HG03460 (cell line): ENCODE measurements around the gene VAC14.
"Not testable (repeated sequence)": the region's sequence is repeated elsewhere in the genome, so short reads cannot be mapped to it uniquely, and the experiment has no call there.

Experiments used
- ATAC-seq: cut with Tn5 transposase; IDR thresholded peaks from one replicate; pipeline ENCODE4 v1.9.1; 2021; ENCODE audit not compliant: unreplicated experiment

VAC14 gene

DNA sequence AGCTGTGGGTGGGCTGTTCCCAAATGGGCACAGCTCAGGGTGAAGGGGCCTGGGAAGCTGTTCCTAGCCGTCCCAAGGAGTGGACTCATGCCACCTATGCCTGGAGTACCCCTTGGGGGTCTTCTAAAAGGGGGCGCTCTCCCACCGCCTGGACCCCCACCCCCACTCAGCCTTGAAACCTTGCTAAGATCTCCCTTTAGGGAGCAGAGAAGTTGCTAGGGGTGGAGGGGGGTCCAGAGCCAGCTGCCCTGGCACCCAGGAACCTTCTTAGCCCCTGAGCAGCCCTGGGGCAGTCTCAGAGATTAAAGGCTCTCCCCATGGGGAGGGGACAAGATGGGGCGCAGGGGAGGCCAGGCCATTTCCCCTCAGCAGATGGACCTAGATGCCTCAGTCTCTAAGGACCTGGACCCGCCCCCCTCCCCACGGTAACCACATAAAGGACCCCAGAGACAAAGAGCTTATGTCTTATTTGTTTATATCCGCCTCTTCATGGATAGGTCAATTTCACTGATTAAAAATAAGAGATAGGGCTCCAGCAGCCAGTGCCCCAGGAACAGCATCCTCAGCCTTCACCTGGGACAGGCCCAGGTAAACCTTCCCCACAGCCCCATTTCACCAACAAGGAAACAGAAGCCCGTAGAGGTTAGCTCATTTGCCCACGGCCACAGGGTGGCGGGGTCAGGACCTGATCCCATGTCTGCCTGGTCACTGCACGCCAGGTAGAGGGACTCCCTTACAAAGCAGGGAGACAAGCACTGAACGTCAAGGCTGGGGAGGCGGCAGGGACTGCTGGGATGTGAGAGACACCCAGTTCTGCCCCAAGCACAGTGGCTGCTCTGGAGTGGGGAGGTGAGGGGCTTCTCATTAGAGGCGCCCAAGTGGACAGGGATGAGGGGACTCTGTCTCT, 118.5 kb downstream of the VAC14 start:
- no peak for ATAC-seq

- ATAC-seq, result no peak
These were observed 119.3 kb downstream of the VAC14 start for GRCh38 chr16:70681382-70682238.

- ATAC-seq, result no peak
These were observed 120.2 kb downstream of the VAC14 start for GRCh38 chr16:70680495-70681381.

GRCh38 chr16:70679671-70680494, 121.1 kb downstream of the VAC14 start:
- ATAC-seq, result no peak

GRCh38 chr16:70678898-70679670, 121.9 kb downstream of the VAC14 start:
- no peak for ATAC-seq

- ATAC-seq, result no peak
These were observed 122.6 kb downstream of the VAC14 start for GRCh38 chr16:70678121-70678897.

DNA sequence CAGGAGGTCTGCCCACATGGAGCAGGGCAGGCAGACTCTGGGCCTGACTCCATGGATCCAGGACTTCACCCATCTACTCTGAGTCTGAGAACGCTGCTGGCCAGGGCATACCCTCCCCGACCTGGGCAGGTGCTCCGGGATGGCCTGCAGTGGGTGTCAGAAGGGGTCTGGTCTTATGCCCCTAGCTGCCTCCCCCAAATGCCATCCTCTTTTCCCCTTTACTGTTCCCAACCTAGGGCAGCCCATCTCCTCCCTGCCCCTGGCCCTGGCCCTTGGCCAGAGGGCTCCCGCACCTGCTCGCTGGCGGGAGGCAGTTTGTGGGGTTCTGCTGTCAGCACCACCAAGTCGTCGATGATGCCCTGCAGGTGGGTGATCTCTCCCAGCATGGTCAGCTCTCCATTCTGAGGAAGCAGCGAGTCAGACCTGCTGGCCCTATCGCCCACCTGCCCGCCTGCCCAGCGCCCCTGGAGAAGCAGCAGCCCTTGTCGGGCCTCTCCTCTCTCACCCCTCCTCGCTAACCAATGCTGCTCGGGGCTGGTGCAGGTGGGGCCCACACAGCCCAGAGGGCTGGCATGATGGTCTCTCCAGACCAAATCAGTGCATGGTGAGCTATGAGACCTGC, 123.3 kb downstream of the VAC14 start:
- ATAC-seq, result no peak

DNA sequence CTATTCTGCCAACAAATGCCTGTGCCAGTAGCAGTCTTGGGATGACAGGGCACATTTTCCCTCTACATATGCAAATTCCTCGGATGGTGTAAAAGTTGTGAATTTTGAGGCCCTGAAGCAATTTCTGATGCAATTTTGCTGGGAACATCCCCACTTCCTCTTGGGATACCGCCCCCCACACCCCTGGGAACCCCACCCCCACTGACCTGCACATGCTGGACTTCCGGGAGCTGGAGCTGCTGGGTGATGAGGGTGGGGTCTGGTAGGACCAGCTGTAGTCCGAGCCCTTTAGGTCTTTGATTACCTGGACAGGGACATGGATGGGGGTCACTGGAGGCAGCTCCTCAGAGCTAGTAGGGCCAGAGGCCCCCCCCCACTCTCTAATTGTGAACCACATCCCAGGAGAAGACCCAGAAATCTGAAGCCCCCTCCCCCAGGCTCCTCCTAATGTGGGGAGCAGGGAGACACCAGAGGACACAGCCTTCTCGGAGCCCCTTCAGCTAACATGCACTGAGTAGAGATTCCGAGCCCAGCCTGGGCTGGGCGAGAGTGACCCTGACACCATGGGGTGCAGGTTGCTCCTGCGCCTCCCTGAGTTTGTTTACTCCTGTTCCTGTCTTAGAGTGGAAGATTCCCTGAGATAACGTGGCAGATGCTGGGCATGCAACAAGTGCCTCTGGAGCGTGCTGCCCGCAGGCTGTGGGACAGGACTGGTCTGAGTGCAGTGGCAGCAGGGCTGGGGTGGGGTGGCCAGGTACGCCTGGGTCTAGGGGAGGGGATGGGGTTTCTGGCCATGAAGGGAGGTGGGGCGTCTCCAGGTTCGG, 124.1 kb downstream of the VAC14 start:
- no peak for ATAC-seq

GRCh38 chr16:70675851-70676513, 125.0 kb downstream of the VAC14 start:
- no peak for ATAC-seq

DNA sequence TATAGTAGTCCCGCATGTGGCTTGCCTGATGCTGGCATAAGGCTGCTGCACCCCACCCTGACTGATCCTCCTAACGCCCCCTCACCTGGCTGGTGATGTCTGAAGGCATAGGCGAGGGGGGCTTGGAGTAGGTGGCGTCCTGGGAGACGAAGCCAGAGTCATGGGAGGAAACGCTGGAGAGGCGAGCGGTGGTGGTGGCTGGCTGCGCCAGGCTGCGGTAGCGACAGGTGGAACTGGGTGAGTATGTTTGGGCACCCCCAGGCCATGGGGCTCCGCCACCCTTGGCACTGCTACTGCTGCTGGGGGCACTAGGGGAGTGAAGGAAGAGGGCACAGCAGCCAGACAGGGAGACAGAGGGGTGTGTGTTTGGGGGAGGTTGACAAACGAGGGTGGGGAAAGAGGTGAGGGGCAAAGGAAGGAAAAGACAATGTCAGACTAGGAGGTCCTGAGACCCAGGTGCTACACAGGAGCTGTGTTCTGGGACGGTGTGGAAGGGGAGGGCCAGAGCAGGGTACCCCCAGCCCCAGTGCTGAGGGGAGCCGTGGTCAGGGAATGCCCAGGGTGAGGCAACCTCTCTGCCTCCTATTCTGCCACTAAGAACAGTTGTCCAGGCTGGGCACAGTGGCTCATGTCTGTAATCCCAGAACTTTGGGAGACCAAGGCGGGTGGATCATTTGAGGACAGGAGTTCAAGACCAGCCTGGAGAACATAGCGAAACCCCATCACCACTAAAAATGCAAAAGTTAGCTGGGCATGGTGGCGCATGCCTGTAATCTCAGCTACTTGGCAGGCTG, 126.5 kb downstream of the VAC14 start:
- no peak for ATAC-seq

DNA sequence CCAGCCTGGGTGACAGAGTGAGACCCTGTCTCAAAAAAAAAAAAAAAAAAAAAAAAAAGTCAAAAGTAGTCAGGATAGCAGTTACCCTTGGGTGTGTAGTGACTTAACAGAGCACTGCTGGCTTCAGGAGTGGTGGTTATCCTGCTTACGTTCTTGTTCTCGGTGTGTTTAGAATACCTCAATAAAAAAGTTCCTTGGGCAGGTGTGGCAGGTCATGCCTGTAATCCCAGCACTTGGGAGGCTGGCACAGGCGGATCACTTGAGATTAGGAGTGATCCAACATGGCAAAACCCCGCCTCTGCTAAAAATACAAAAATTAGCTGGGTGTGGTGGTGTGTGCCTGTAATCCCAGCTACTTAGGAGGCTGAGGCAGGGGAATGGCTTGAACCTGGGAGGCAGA, 130.0 kb downstream of the VAC14 start:
- ATAC-seq, result not testable (repeated sequence)

GRCh38 chr16:70670175-70670574, 130.8 kb downstream of the VAC14 start:
- no peak for ATAC-seq

DNA sequence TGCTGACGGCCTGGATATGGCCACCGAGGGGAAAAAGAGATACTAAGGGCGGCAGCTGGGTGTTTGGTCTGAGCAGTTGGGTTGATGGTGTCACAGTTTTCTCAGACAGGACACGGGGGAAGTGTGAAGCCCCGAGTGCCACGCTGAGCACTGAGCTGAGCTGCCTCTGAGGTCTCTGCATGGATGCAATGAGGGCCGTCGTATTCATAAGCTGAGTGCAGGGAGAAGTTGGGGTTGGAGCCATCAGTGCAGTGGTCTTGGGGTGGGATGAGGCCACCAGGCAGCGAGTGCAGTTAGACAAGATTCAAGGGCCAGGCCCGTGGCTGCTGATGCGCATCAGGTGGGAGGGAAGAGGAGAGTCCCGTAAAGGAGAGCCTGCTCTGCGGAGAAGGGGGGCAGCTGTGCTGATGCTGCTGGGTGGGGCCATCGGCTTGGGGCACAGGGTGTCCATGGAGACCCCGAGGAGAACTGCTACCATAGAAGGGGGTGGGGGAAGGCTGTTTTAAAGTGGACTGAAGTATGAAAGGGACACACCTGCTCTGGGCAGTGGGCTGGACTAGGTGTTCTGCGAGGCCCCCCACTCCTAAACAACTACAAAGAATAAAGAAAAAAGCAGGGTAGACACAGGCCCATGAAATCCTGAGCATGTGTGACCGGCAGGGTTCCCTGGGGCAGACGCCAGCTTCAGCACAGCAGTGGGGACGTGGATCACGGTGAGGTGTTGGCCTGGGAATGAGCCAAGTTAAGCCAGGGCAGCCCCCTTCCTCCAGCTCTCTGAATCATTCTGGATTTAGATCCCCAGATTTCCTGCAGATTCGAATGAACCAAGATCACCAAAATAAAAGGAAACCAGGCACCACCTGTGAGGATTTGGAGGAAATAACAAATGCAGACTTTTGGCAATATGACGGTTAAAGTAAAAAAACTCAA, 134.9 kb downstream of the VAC14 start:
- ATAC-seq, result no peak

DNA sequence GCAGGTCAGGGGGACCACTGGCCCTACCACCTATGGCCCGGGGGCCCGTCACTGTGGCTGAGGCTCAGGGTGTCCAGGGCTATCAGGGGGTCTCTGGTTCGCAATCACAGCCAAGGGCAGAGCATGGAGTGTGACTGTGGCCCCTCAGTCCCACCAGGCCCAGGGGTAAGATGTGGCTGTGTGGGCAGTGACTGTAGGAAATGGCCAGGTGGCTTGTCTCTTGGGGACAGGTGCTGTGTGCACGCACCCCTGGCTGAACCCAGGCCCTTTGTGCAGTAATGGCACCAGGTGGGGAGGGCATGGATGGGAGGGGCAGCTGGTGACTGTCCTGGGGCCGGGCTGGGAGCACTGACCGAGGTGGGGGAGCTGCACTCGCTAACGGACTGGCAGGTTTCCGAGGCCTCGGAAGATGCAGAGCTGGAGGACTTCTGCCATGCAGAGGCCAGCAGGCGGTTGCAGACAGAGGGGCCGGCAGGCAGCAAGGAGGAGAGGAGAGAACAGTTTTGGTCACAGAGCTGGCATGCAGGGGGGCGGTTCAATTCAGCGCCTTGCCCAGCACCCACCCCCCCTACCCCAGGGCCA, 135.8 kb downstream of the VAC14 start:
- no peak for ATAC-seq
